Measurements from ENCODE around the gene ECT2L. TPM values are rescaled to one million over a fixed set of nuclear protein-coding genes. Genes with fewer than 3 reads are reported as not detected.

ECT2L gene
- total RNA-seq, 1 experiment from 2014 or later, result not detected

DNA sequence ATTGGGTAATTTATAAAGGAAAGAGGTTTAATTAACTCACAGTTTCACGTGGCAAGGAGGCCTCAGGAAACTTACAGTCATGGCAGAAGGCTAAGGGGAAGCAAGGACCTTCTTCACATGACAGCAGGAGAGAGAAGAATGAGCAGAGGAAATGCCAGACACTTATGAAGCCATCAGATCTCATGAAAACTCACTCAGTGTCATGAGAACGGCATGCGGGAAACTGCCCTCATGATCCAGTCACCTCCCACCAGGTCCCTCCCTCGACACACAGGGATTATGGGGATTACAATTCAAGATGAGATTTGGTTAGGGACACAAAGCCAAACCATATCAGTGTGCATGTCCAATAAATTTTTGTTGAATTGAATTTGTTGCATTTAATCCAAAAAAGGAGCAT is 52.0 kb downstream of the ECT2L start:
- no peaks in the 10 kb centered on the region; the same call in 1 of the 2 replicates for H4K20me1 ChIP-seq (ENCODE audit: insufficient read depth)
- TF ChIP-seq YY1 (IDR thresholded peaks at IDR 0.05; ENCODE audit: extremely low read depth, insufficient replicate concordance, low read depth, low read length), result no peak
- TF ChIP-seq ZNF274 (IDR thresholded peaks at IDR 0.05; ENCODE audit: low read depth, low read length), result no peak
- TF ChIP-seq ATF3 (IDR thresholded peaks at IDR 0.05), result no peak
- TF ChIP-seq EGR1 (IDR thresholded peaks at IDR 0.05; ENCODE audit: low read depth), result no peak
- no peak for TF ChIP-seq POLR2AphosphoS5 (IDR thresholded peaks at IDR 0.05; ENCODE audit: low read depth, low read length)
- TF ChIP-seq SP1 (IDR thresholded peaks at IDR 0.05; ENCODE audit: low read depth), result no peak
- no peak for TF ChIP-seq ELF1 (IDR thresholded peaks at IDR 0.05; ENCODE audit: borderline replicate concordance, low read depth)
- no peak for TF ChIP-seq CBX3 (IDR thresholded peaks at IDR 0.05; ENCODE audit: low read depth)
- no peak for TF ChIP-seq MAX (IDR thresholded peaks at IDR 0.05)
- TF ChIP-seq ZFX (IDR thresholded peaks at IDR 0.05), result no peak
- no peak for TF ChIP-seq FOSL1 (IDR thresholded peaks at IDR 0.05; ENCODE audit: low read depth)
- TF ChIP-seq EZH2 (IDR thresholded peaks at IDR 0.05), result no peak
- TF ChIP-seq EZH2phosphoT487 (IDR thresholded peaks at IDR 0.05; ENCODE audit: borderline replicate concordance), result no peak
- TF ChIP-seq CEBPB (IDR thresholded peaks at IDR 0.05; ENCODE audit: low read depth), result no peak
- no peak for TF ChIP-seq SIN3A (IDR thresholded peaks at IDR 0.05; ENCODE audit: low read depth)
- TF ChIP-seq, protein P1, sequence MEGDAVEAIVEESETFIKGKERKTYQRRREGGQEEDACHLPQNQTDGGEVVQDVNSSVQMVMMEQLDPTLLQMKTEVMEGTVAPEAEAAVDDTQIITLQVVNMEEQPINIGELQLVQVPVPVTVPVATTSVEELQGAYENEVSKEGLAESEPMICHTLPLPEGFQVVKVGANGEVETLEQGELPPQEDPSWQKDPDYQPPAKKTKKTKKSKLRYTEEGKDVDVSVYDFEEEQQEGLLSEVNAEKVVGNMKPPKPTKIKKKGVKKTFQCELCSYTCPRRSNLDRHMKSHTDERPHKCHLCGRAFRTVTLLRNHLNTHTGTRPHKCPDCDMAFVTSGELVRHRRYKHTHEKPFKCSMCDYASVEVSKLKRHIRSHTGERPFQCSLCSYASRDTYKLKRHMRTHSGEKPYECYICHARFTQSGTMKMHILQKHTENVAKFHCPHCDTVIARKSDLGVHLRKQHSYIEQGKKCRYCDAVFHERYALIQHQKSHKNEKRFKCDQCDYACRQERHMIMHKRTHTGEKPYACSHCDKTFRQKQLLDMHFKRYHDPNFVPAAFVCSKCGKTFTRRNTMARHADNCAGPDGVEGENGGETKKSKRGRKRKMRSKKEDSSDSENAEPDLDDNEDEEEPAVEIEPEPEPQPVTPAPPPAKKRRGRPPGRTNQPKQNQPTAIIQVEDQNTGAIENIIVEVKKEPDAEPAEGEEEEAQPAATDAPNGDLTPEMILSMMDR (IDR thresholded peaks at IDR 0.05 in 2 of 3, conservative IDR thresholded peaks at IDR 0.05 in 1 of 3; ENCODE audit: borderline replicate concordance in 1 of 3, insufficient read depth in 1 of 3, low read depth in 2 of 3, low read length in 2 of 3), result no peak
- TF ChIP-seq POLR2A (IDR thresholded peaks at IDR 0.05; ENCODE audit: borderline replicate concordance, extremely low read depth, insufficient read depth, insufficient read length), result no peak
- H3K27me3 ChIP-seq (ENCODE audit: insufficient read depth, low read length), result no peaks in the 10 kb centered on the region
- no peak overlapping the region for H3K9ac ChIP-seq (ENCODE audit: low read length)
- H3K9me3 ChIP-seq (ENCODE audit: control insufficient read depth in 1 of 2, insufficient read depth in 1 of 2, low read depth in 1 of 2, low read length in 2 of 2), result no peaks in the 10 kb centered on the region
- ChIA-PET POLR2A (no interaction called here), RAD21 (ENCODE audit: low non-redundant PET in 1 of 2, low total read pairs in 2 of 2, uncharacterized antibody in 2 of 2, unreplicated experiment in 2 of 2) (no interaction called here), CTCF (no interaction called here)
- ATAC-seq (no peak), DNase-seq (ENCODE audit: low read depth, low spot score) (no peak)
- H3K36me3 ChIP-seq (ENCODE audit: control insufficient read depth in 1 of 2, insufficient read depth in 2 of 2, low read length in 2 of 2), result no peaks in the 10 kb centered on the region
- H3K4me1 ChIP-seq (ENCODE audit: control insufficient read depth in 1 of 2, insufficient read depth in 2 of 2, low read length in 2 of 2), result no peaks in the 10 kb centered on the region
- H3K4me2 ChIP-seq (ENCODE audit: low read length), result no peak overlapping the region
- H3K9me2 ChIP-seq (ENCODE audit: insufficient read depth), result no peaks in the 10 kb centered on the region
- intact Hi-C loops (cut with micrococcal nuclease), result no loop called here
- H3K4me3 ChIP-seq (replicated peaks in 1 of 2; ENCODE audit: low read depth in 1 of 2, low read length in 2 of 2), result no peak overlapping the region
- H3K27ac ChIP-seq (ENCODE audit: low read depth, low read length), result no peak overlapping the region
- H2AFZ ChIP-seq (ENCODE audit: low read depth, low read length, poor library complexity, severe bottlenecking), result no peak overlapping the region
- no peaks in the 10 kb centered on the region for H3K79me2 ChIP-seq (ENCODE audit: insufficient read depth, low read length)
- BruUV-seq (replicated peaks), result no TSS peak
